H9 (cell line): Measurements from ENCODE around the gene DDA1. TPM values are rescaled to one million over a fixed set of nuclear protein-coding genes. Genes with fewer than 3 reads are reported as not detected.

Source experiments
- DNase-seq: peaks from one replicate; pipeline ENCODE4 v3.0.0-alpha.2; 2017
- H2AFZ ChIP-seq: one replicate; pipeline ENCODE4 v1.6.1; 2013; ENCODE audit warnings: mild to moderate bottlenecking, low read length, control low read depth, moderate library complexity
- H2AK5ac ChIP-seq: 2 replicates; pipeline ENCODE4 v1.6.1; 2013; ENCODE audit warnings: low read length, control low read depth, mixed read lengths; ENCODE audit not compliant: insufficient read length
- H2BK120ac ChIP-seq: one replicate; pipeline ENCODE4 v1.6.1; 2013; ENCODE audit warnings: low read depth, mild to moderate bottlenecking, low read length, control low read depth, inconsistent platforms; ENCODE audit not compliant: poor library complexity, severe bottlenecking
- H2BK12ac ChIP-seq: 2 replicates; pipeline ENCODE4 v1.6.1; 2013; ENCODE audit warnings: low read length, control low read depth, mixed read lengths, low read depth; ENCODE audit not compliant: insufficient read length
- H2BK15ac ChIP-seq: 2 replicates; pipeline ENCODE4 v1.6.1; 2013; ENCODE audit warnings: low read depth, low read length, control low read depth
- H2BK20ac ChIP-seq: one replicate; pipeline ENCODE4 v1.6.1; 2013; ENCODE audit warnings: low read depth, mild to moderate bottlenecking, low read length, control low read depth, inconsistent platforms; ENCODE audit not compliant: poor library complexity, severe bottlenecking
- H2BK5ac ChIP-seq: 2 replicates; pipeline ENCODE4 v1.6.1; 2013; ENCODE audit warnings: low read length, control low read depth, mixed read lengths; ENCODE audit not compliant: insufficient read length
- H3K14ac ChIP-seq: 2 replicates; pipeline ENCODE4 v1.6.1; 2013; ENCODE audit warnings: low read length, control low read depth; ENCODE audit not compliant: insufficient read depth
- H3K18ac ChIP-seq: 2 replicates; pipeline ENCODE4 v1.6.1; 2013; ENCODE audit warnings: low read depth, mild to moderate bottlenecking, mixed read lengths, low read length, control low read depth; ENCODE audit not compliant: insufficient read length
- H3K23ac ChIP-seq: 2 replicates; pipeline ENCODE4 v1.6.1; 2013; ENCODE audit warnings: low read length, control low read depth, mixed read lengths, low read depth; ENCODE audit not compliant: insufficient read length
- H3K23me2 ChIP-seq: 2 replicates; pipeline ENCODE4 v1.6.1; 2013; ENCODE audit warnings: low read depth, mild to moderate bottlenecking, mixed read lengths, low read length, control low read depth; ENCODE audit not compliant: insufficient read length, poor library complexity, severe bottlenecking
- H3K27ac ChIP-seq: 2 replicates; pipeline ENCODE4 v1.5.1; 2013; ENCODE audit warnings: low read length, control low read depth, mixed read lengths, low read depth; ENCODE audit not compliant: insufficient read length
- H3K27me3 ChIP-seq: 2 replicates; pipeline ENCODE4 v1.6.1; 2013; ENCODE audit warnings: low read length, control low read depth, inconsistent platforms; ENCODE audit not compliant: insufficient read depth
- H3K4ac ChIP-seq: 2 replicates; pipeline ENCODE4 v1.6.1; 2013; ENCODE audit warnings: low read depth, mild to moderate bottlenecking, control low read depth, inconsistent platforms, low read length, moderate library complexity
- H3K4me1 ChIP-seq: 2 replicates; pipeline ENCODE4 v1.6.1; 2013; ENCODE audit warnings: low read length, control low read depth, inconsistent platforms; ENCODE audit not compliant: insufficient read depth
- H3K4me2 ChIP-seq: 2 replicates; pipeline ENCODE4 v1.6.1; 2013; ENCODE audit warnings: low read length, control low read depth, mixed read lengths; ENCODE audit not compliant: insufficient read length, insufficient read depth
- H3K56ac ChIP-seq: 2 replicates; pipeline ENCODE4 v1.6.1; 2013; ENCODE audit warnings: low read depth, mild to moderate bottlenecking, mixed read lengths, low read length, control low read depth; ENCODE audit not compliant: insufficient read length
- H3K79me1 ChIP-seq: 2 replicates; pipeline ENCODE4 v1.6.1; 2013; ENCODE audit warnings: low read depth, mild to moderate bottlenecking, moderate library complexity, low read length, control low read depth, inconsistent platforms; ENCODE audit not compliant: insufficient read depth, poor library complexity, severe bottlenecking
- H3K79me2 ChIP-seq: 2 replicates; pipeline ENCODE4 v1.6.1; 2013; ENCODE audit warnings: low read length, control low read depth, inconsistent platforms; ENCODE audit not compliant: insufficient read depth
- H3K9ac ChIP-seq: 2 replicates; pipeline ENCODE4 v1.6.1; 2013; ENCODE audit warnings: low read length, control low read depth, mixed read lengths; ENCODE audit not compliant: insufficient read length; ENCODE audit errors: extremely low read depth
- H3K9me3 ChIP-seq: one replicate; pipeline ENCODE4 v1.6.1; 2013; ENCODE audit warnings: low read depth, low read length, inconsistent platforms; ENCODE audit not compliant: control insufficient read depth
- H3T11ph ChIP-seq: one replicate; pipeline ENCODE4 v1.6.1; 2013; ENCODE audit warnings: mild to moderate bottlenecking, low read length, control low read depth, inconsistent platforms
- H4K20me1 ChIP-seq: one replicate; pipeline ENCODE4 v1.6.1; 2013; ENCODE audit not compliant: control insufficient read depth, insufficient read length, insufficient read depth
- H4K5ac ChIP-seq: 2 replicates; pipeline ENCODE4 v1.6.1; 2013; ENCODE audit warnings: low read depth, mild to moderate bottlenecking, mixed read lengths, low read length, control low read depth; ENCODE audit not compliant: insufficient read length
- H4K8ac ChIP-seq: replicated peaks from 2 replicates; pipeline ENCODE4 v1.6.1; 2013; ENCODE audit warnings: low read length, control low read depth, mixed read lengths, low read depth; ENCODE audit not compliant: insufficient read length
- H4K91ac ChIP-seq: 2 replicates; pipeline ENCODE4 v1.6.1; 2013; ENCODE audit warnings: low read depth, mild to moderate bottlenecking, moderate library complexity, mixed read lengths, low read length, control low read depth; ENCODE audit not compliant: insufficient read length
- H3K27ac Mint-ChIP-seq, 3 experiments: 2 replicates in 2 of 3; 3 replicates in 1 of 3; pipeline ENCODE4 v1.8.0; 2020 to 2021; ENCODE audit warnings: mixed read lengths in 3 of 3, mild to moderate bottlenecking in 1 of 3, moderate library complexity in 1 of 3
- H3K27me3 Mint-ChIP-seq: 2 replicates; pipeline ENCODE4 v1.8.0; 2021; ENCODE audit warnings: low read depth, mild to moderate bottlenecking, moderate library complexity, mixed read lengths
- H3K36me3 Mint-ChIP-seq, 3 experiments: 2 replicates in 2 of 3; 3 replicates in 1 of 3; pipeline ENCODE4 v1.8.0; 2020 to 2021; ENCODE audit warnings: low read depth in 3 of 3, mixed read lengths in 3 of 3; ENCODE audit not compliant: insufficient read depth in 1 of 3
- H3K4me1 Mint-ChIP-seq, 2 experiments: 2 replicates each; pipeline ENCODE4 v1.8.0; 2020; ENCODE audit warnings: mixed read lengths in 2 of 2
- H3K4me3 Mint-ChIP-seq, 2 experiments: 2 replicates in 1 of 2; 3 replicates in 1 of 2; pipeline ENCODE4 v1.8.0; 2020 to 2021; ENCODE audit warnings: mild to moderate bottlenecking in 2 of 2, mixed read lengths in 2 of 2, moderate library complexity in 1 of 2
- H3K9me3 Mint-ChIP-seq, 2 experiments: 2 replicates in 1 of 2; 3 replicates in 1 of 2; pipeline ENCODE4 v1.8.0; 2020; ENCODE audit warnings: mild to moderate bottlenecking in 2 of 2, mixed read lengths in 2 of 2, moderate library complexity in 1 of 2
- CTCF ChIP-seq: fragments of 200-600 bp; sonication (generic); conservative IDR thresholded peaks from 3 replicates; pipeline ENCODE4 v1.8.0; 2021; ENCODE audit warnings: antibody characterized with exemption, mild to moderate bottlenecking
- WGBS: extraction: QIAGEN DNeasy Blood & Tissue Kit; methylation state at CpG from one replicate; pipeline ENCODE4 v1.1.7; 2013; ENCODE audit warnings: missing lambda C conversion rate, low lambda C conversion rate, mixed read lengths; ENCODE audit not compliant: insufficient read length; ENCODE audit errors: extremely low coverage; 5-methylcytosine and 5-hydroxymethylcytosine counted together
- total RNA-seq: library from RNA; stranded (reverse); gene quantifications from 2 replicates; pipeline ENCODE4 v1.2.1, GENCODE V29; 2021

Gene DDA1
- total RNA-seq, 1 experiment from 2014 or later = 45.7 TPM

GRCh38 chr19:17303940-17304267, 5.5 kb upstream of the DDA1 start:
- Histone ChIP-seq H3K23ac (no peak overlapping the region), H2BK5ac (no peak overlapping the region), H3K18ac (no peak overlapping the region), H3K9ac (no peak overlapping the region), H4K91ac (no peak overlapping the region), H4K5ac (no peak overlapping the region), H3K79me2 (no peaks in the 10 kb centered on the region), H3K56ac (no peak overlapping the region), H3K79me1 (no peaks in the 10 kb centered on the region), H3K27me3 (no peaks in the 10 kb centered on the region), H2BK120ac (no peak overlapping the region), H4K20me1 (no peaks in the 10 kb centered on the region), H4K8ac (no peak overlapping the region), H3T11ph (no peak overlapping the region), H3K27ac (no peak overlapping the region), H2BK15ac (no peak overlapping the region), H3K4me1 (peaks cover 3% of the 10 kb centered on the region; the same call in 1 of the 2 replicates), H3K23me2 (peaks cover 6% of the 10 kb centered on the region), H3K4ac (no peak overlapping the region), H3K4me2 (no peak overlapping the region), H2AFZ (no peak overlapping the region), H2AK5ac (no peak overlapping the region), H3K9me3 (no peaks in the 10 kb centered on the region), H2BK20ac (no peak overlapping the region), H2BK12ac (no peak overlapping the region), H3K14ac (no peak overlapping the region)
- no CpG with 5 or more reads among the region's 12 CpGs for WGBS
- no peaks in the 10 kb centered on the region for H3K9me3 Mint-ChIP-seq
- H3K36me3 Mint-ChIP-seq = peaks cover 4 to 12% (median 8%) of the 10 kb centered on the region in 3 experiments
- peak overlapping the region; percentile 63 to 76; a peak in 4 of 5 replicates for H3K4me3 Mint-ChIP-seq
- peaks cover 21 to 35% of the 10 kb centered on the region in 2 experiments for H3K4me1 Mint-ChIP-seq
- no peak for DNase-seq
- TF ChIP-seq CTCF = no peak
- no peaks in the 10 kb centered on the region; the same call in 1 of the 2 replicates for H3K27me3 Mint-ChIP-seq
- H3K27ac Mint-ChIP-seq = no peak overlapping the region; a peak in 2 of 7 replicates
